ENCODE measurements around the gene MYRIP.

DNA sequence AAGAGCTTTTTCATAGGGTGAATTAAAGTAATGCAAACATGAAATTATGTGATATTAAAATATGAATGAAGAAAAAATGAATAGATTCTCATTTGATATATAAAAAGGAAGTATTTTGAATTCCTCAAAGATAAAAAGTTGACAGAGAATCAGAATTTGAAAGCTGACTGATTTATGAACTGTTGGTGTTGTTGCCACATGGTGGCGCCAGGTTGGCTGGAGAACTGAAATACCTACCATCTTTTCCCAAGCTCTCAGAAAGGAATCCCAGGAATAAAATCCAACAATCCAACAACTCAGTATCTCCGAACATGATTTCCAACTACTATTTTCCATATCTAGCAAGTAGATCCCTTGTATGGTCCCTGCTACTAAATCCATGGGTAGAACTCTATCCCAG, 3.1 kb downstream of the MYRIP start:
- TF ChIP-seq POLR2AphosphoS5 (IDR thresholded peaks at IDR 0.05; ENCODE audit: borderline replicate concordance, low read depth, low read length) (no peak), EZH2 (IDR thresholded peaks at IDR 0.05) (no peak), FOXP2 (optimal IDR thresholded peaks at IDR 0.05; ENCODE audit: control extremely low read depth, extremely low read length, insufficient read depth) (no peak)
